Neural cell (in vitro differentiated cells): ENCODE results near the gene SRGAP3. TPM values are rescaled to one million over a fixed set of nuclear protein-coding genes. Genes with fewer than 3 reads are reported as not detected.

Experiments
- H2AFZ ChIP-seq: fragments of 200-600, 300-800 bp; sonication (generic), shearing (Covaris generic); 2 replicates; pipeline ENCODE4 v1.6.0; 2014; ENCODE audit warnings: low read depth, mild to moderate bottlenecking, antibody characterized with exemption, low read length, moderate library complexity
- H3F3A ChIP-seq: fragments of 200-600 bp; shearing (Covaris generic); 2 replicates; pipeline ENCODE4 v1.6.1; 2016; ENCODE audit warnings: mild to moderate bottlenecking, moderate library complexity, mixed read lengths, antibody characterized with exemption, low read length; ENCODE audit not compliant: insufficient read depth, poor library complexity, severe bottlenecking
- H3K27ac ChIP-seq: fragments of 200-600, 300-800 bp; sonication (generic), shearing (Covaris generic); 2 replicates; pipeline ENCODE4 v1.5.1; 2014; ENCODE audit warnings: mild to moderate bottlenecking, low read length, moderate library complexity
- H3K27me3 ChIP-seq: fragments of 300-800, 200-600 bp; sonication (generic), shearing (Covaris generic); 2 replicates; pipeline ENCODE4 v1.6.0; 2014; ENCODE audit warnings: mild to moderate bottlenecking, low read depth, low read length, moderate library complexity; ENCODE audit not compliant: insufficient read depth
- H3K36me3 ChIP-seq: fragments of 300-800, 200-600 bp; sonication (generic), shearing (Covaris generic); 2 replicates; pipeline ENCODE4 v1.5.1; 2014; ENCODE audit warnings: mild to moderate bottlenecking, antibody characterized with exemption, low read length, moderate library complexity; ENCODE audit not compliant: insufficient read depth
- H3K4me2 ChIP-seq: fragments of 300-800, 200-600 bp; sonication (generic), shearing (Covaris generic); 2 replicates; pipeline ENCODE4 v1.6.0; 2014; ENCODE audit warnings: mild to moderate bottlenecking, low read length
- H3K4me3 ChIP-seq: fragments of 300-800, 200-600 bp; sonication (generic), shearing (Covaris generic); 2 replicates; pipeline ENCODE4 v1.5.1; 2014; ENCODE audit warnings: mild to moderate bottlenecking, low read length, moderate library complexity
- H3K79me2 ChIP-seq: fragments of 200-600 bp; shearing (Covaris generic); replicated peaks from 2 replicates; pipeline ENCODE4 v1.6.0; 2014; ENCODE audit warnings: mild to moderate bottlenecking, low read length, moderate library complexity; ENCODE audit not compliant: insufficient read depth
- H3K9ac ChIP-seq: fragments of 300-800, 200-600 bp; sonication (generic), shearing (Covaris generic); 2 replicates; pipeline ENCODE4 v1.6.1; 2016; ENCODE audit warnings: mild to moderate bottlenecking, low read length, mixed read lengths
- H3K9me2 ChIP-seq: fragments of 200-600 bp; shearing (Covaris generic); 2 replicates; pipeline ENCODE4 v1.6.1; 2016; ENCODE audit warnings: mild to moderate bottlenecking, low read length, mixed read lengths; ENCODE audit not compliant: insufficient read depth
- H3K9me3 ChIP-seq: fragments of 200-600, 300-800 bp; sonication (generic), shearing (Covaris generic); 2 replicates; pipeline ENCODE4 v1.6.1; 2016; ENCODE audit warnings: mild to moderate bottlenecking, mixed run types, low read length, moderate library complexity, mixed read lengths
- H4K20me1 ChIP-seq: fragments of 200-600 bp; shearing (Covaris generic); 2 replicates; pipeline ENCODE4 v1.6.1; 2016; ENCODE audit warnings: mild to moderate bottlenecking, mixed run types; ENCODE audit not compliant: insufficient read depth
- CTCF ChIP-seq: fragments of 450-650 bp; IDR thresholded peaks from 2 replicates; pipeline ENCODE4 v1.5.1; 2014; ENCODE audit warnings: antibody characterized with exemption, mild to moderate bottlenecking, moderate library complexity; ENCODE audit not compliant: poor library complexity, severe bottlenecking
- EP300 ChIP-seq: fragments of 450-650 bp; conservative IDR thresholded peaks from 2 replicates; pipeline ENCODE4 v1.6.1; 2014; ENCODE audit warnings: antibody characterized with exemption, mild to moderate bottlenecking, moderate library complexity; ENCODE audit not compliant: poor library complexity, severe bottlenecking
- EZH2 ChIP-seq: fragments of 200-600, 300-800 bp; shearing (Covaris generic), sonication (generic); IDR thresholded peaks from 2 replicates; pipeline ENCODE4 v1.6.1; 2014; ENCODE audit warnings: antibody characterized with exemption, low read length, borderline replicate concordance, mild to moderate bottlenecking; ENCODE audit not compliant: insufficient read depth, poor library complexity, severe bottlenecking
- MXI1 ChIP-seq: fragments of 450-650 bp; conservative IDR thresholded peaks from 2 replicates; pipeline ENCODE4 v1.6.1; 2014; ENCODE audit warnings: antibody characterized with exemption, mild to moderate bottlenecking; ENCODE audit not compliant: poor library complexity, severe bottlenecking
- POLR2AphosphoS5 ChIP-seq: IDR thresholded peaks from 2 replicates; pipeline ENCODE4 v1.6.1; 2012
- RAD21 ChIP-seq: fragments of 450-650 bp; conservative IDR thresholded peaks from 2 replicates; pipeline ENCODE4 v1.6.1; 2014; ENCODE audit warnings: antibody characterized with exemption, mild to moderate bottlenecking, moderate library complexity
- REST ChIP-seq: IDR thresholded peaks from 2 replicates; pipeline ENCODE4 v1.6.1; 2012; ENCODE audit warnings: borderline replicate concordance
- SMC3 ChIP-seq: fragments of 450-650 bp; conservative IDR thresholded peaks from 2 replicates; pipeline ENCODE4 v1.6.1; 2014; ENCODE audit warnings: antibody characterized with exemption, mild to moderate bottlenecking, moderate library complexity; ENCODE audit not compliant: poor library complexity
- TAF1 ChIP-seq: IDR thresholded peaks from 2 replicates; pipeline ENCODE4 v1.6.1; 2012; ENCODE audit warnings: low read depth
- polyA plus RNA-seq: library from polyadenylated mRNA; depleted of rRNA; stranded (reverse); fragments of >200 nt; gene quantifications from 2 replicates; pipeline ENCODE4 v1.2.3, GENCODE V29; 2014

SRGAP3 gene
- polyA plus RNA-seq, 1 donor from 2014 or later, result 31.5 TPM

GRCh38 chr3:8975081-8976020 is 274.1 kb downstream of the SRGAP3 start:
- TF ChIP-seq CTCF (no peak), SMC3 (no peak), REST (no peak), MXI1 (no peak), POLR2AphosphoS5 (no peak), EP300 (no peak), RAD21 (no peak), TAF1 (no peak), EZH2 (no peak)
- Histone ChIP-seq H3K27ac (no peak overlapping the region), H4K20me1 (no peaks in the 10 kb centered on the region), H3K36me3 (no peaks in the 10 kb centered on the region), H3F3A (no peaks in the 10 kb centered on the region), H3K27me3 (no peaks in the 10 kb centered on the region), H3K9me2 (no peaks in the 10 kb centered on the region), H3K4me2 (no peak overlapping the region), H3K4me3 (no peak overlapping the region), H3K9ac (no peak overlapping the region), H2AFZ (no peak overlapping the region), H3K79me2 (no peaks in the 10 kb centered on the region), H3K9me3 (no peaks in the 10 kb centered on the region)

- Histone ChIP-seq H3K9me2 (no peaks in the 10 kb centered on the region), H3K4me3 (no peak overlapping the region), H3K27me3 (no peaks in the 10 kb centered on the region), H3K9ac (no peak overlapping the region), H4K20me1 (no peaks in the 10 kb centered on the region), H3K36me3 (no peaks in the 10 kb centered on the region), H3K27ac (no peak overlapping the region), H2AFZ (no peak overlapping the region), H3F3A (no peaks in the 10 kb centered on the region), H3K9me3 (no peaks in the 10 kb centered on the region), H3K4me2 (no peak overlapping the region), H3K79me2 (no peaks in the 10 kb centered on the region)
- no peak for TF ChIP-seq SMC3
These were observed 275.0 kb downstream of the SRGAP3 start for GRCh38 chr3:8974458-8974857.
